Endothelial cell of umbilical vein (primary cell): ENCODE measurements around the gene CTIF. TPM values are rescaled to one million over a fixed set of nuclear protein-coding genes. Genes with fewer than 3 reads are reported as not detected.

Experiments
- BruUV-seq: library from RNA; stranded (reverse); fragments of 400-500 nt; replicated peaks from 2 replicates; lab custom pipeline; 2021; lab: Mats Ljungman, UMichigan
- CTCF ChIA-PET: fragments of 300-600, 350-600 bp; sonication (Branson Sonifier 250); formaldehyde crosslinking; loops from one replicate; lab custom pipeline; 2021; ENCODE audit warnings: antibody characterized with exemption, inconsistent platforms; lab: Charles Lee
- POLR2A ChIA-PET: fragments of 300-600, 350-600 bp; sonication (Branson Sonifier 250); formaldehyde crosslinking; loops from one replicate; lab custom pipeline; 2021; ENCODE audit warnings: antibody characterized with exemption, inconsistent platforms; lab: Charles Lee
- DNase-seq: peaks from one replicate; pipeline ENCODE4 v3.0.0-alpha.2; 2011; ENCODE audit warnings: low read depth, low spot score
- FAIRE-seq: peaks from 2 replicates; lab custom pipeline; 2011; peaks lifted over from hg19 to GRCh38; lab: Jason Lieb, UNC
- H2AFZ ChIP-seq: 2 replicates; pipeline ENCODE4 v1.6.0; 2012; ENCODE audit warnings: low read depth, low read length, control low read depth, inconsistent platforms
- H3K27ac ChIP-seq: 2 replicates; pipeline ENCODE4 v1.5.1; 2011; ENCODE audit warnings: low read depth, mild to moderate bottlenecking, control low read depth, low read length, moderate library complexity; ENCODE audit not compliant: insufficient read depth
- H3K27me3 ChIP-seq, 2 experiments: 2 replicates each; pipeline versions ENCODE4 v1.6.0 to v1.6.1; 2011; ENCODE audit warnings: low read length in 2 of 2, mixed read lengths in 1 of 2; ENCODE audit not compliant: control insufficient read depth in 2 of 2, insufficient read depth in 2 of 2
- H3K36me3 ChIP-seq, 2 experiments: 2 replicates in 1 of 2; 3 replicates in 1 of 2; pipeline ENCODE4 v1.5.1; 2011; ENCODE audit warnings: low read length in 2 of 2, mild to moderate bottlenecking in 1 of 2, moderate library complexity in 1 of 2; ENCODE audit not compliant: control insufficient read depth in 2 of 2, insufficient read depth in 2 of 2; ENCODE audit errors: extremely low read depth in 1 of 2
- H3K4me1 ChIP-seq: 3 replicates; pipeline ENCODE4 v1.5.1; 2011; ENCODE audit warnings: mild to moderate bottlenecking, low read length; ENCODE audit not compliant: control insufficient read depth, insufficient read depth; ENCODE audit errors: extremely low read depth
- H3K4me2 ChIP-seq: 2 replicates; pipeline ENCODE4 v1.6.1; 2011; ENCODE audit warnings: low read length, control low read depth, mixed read lengths; ENCODE audit not compliant: insufficient read depth
- H3K4me3 ChIP-seq, 3 experiments: fragments of 200-600 bp in 1 of 3; sonication (generic), shearing (Covaris generic) in 1 of 3; replicated peaks in 1 of 3; 2 replicates each; pipeline ENCODE4 v1.5.1; 2011 to 2016; ENCODE audit warnings: control low read depth in 3 of 3, low read length in 3 of 3, mild to moderate bottlenecking in 2 of 3, inconsistent platforms in 1 of 3, low read depth in 1 of 3, moderate library complexity in 1 of 3; ENCODE audit not compliant: insufficient read depth in 1 of 3
- H3K79me2 ChIP-seq: 2 replicates; pipeline ENCODE4 v1.6.0; 2012; ENCODE audit warnings: low read length, inconsistent platforms; ENCODE audit not compliant: control insufficient read depth, insufficient read depth
- H3K9ac ChIP-seq: replicated peaks from 2 replicates; pipeline ENCODE3; 2011; ENCODE audit warnings: low read length, control low read depth; ENCODE audit not compliant: insufficient read depth; ENCODE audit errors: extremely low read depth
- H3K9me1 ChIP-seq: replicated peaks from 3 replicates; pipeline ENCODE4 v1.6.0; 2011; ENCODE audit warnings: mild to moderate bottlenecking, low read length; ENCODE audit not compliant: control insufficient read depth, insufficient read depth; ENCODE audit errors: extremely low read depth
- H3K9me3 ChIP-seq: replicated peaks from 2 replicates; pipeline ENCODE4 v1.5.1; 2012; ENCODE audit warnings: low read length, inconsistent platforms; ENCODE audit not compliant: control insufficient read depth, insufficient read depth
- H4K20me1 ChIP-seq: replicated peaks from 2 replicates; pipeline ENCODE3; 2011; ENCODE audit warnings: mild to moderate bottlenecking, low read length; ENCODE audit not compliant: control insufficient read depth, insufficient read depth; ENCODE audit errors: extremely low read depth
- EZH2 ChIP-seq: IDR thresholded peaks from 2 replicates; pipeline ENCODE4 v1.6.1; 2012; ENCODE audit warnings: borderline replicate concordance, low read depth, mild to moderate bottlenecking, moderate library complexity, low read length, inconsistent platforms; ENCODE audit not compliant: severe bottlenecking
- FOS ChIP-seq: IDR thresholded peaks from 2 replicates; pipeline ENCODE4 v1.6.1; 2011; ENCODE audit warnings: mild to moderate bottlenecking, low read length, moderate library complexity, borderline replicate concordance; ENCODE audit not compliant: insufficient read depth
- GATA2 ChIP-seq: IDR thresholded peaks from 2 replicates; pipeline ENCODE4 v1.7.0; 2011; ENCODE audit warnings: low read depth, mild to moderate bottlenecking, moderate library complexity, mixed read lengths, low read length; ENCODE audit not compliant: insufficient read length, insufficient read depth
- JUN ChIP-seq: IDR thresholded peaks from 2 replicates; pipeline ENCODE4 v1.6.1; 2011; ENCODE audit warnings: borderline replicate concordance, low read depth; ENCODE audit not compliant: insufficient read length, insufficient read depth
- MYC ChIP-seq: IDR thresholded peaks from one replicate; pipeline ENCODE4 v1.6.1; 2011; ENCODE audit warnings: mild to moderate bottlenecking, low read depth, low read length
- POLR2A ChIP-seq: IDR thresholded peaks from 2 replicates; pipeline ENCODE4 v1.6.1; 2012; ENCODE audit warnings: low read depth, mild to moderate bottlenecking, control low read depth, low read length
- POLR2AphosphoS5 ChIP-seq: IDR thresholded peaks from 2 replicates; pipeline ENCODE4 v1.6.1; 2012; ENCODE audit warnings: low read depth, mild to moderate bottlenecking, control low read depth, low read length, moderate library complexity; ENCODE audit not compliant: insufficient read depth
- dilution Hi-C: fragments of 300-500 bp; cut with MboI; formaldehyde crosslinking; loops from one replicate; pipeline ENCODE4 v1.15.0; 2019; ENCODE audit warnings: low sequenced_read_pairs; ENCODE audit not compliant: extremely low pct_ligation_motif_present
- intact Hi-C: fragments of 100-400 bp; cut with micrococcal nuclease; formaldehyde crosslinking; loops from one replicate; pipeline ENCODE4 v1.10.0; 2022
- polyA plus RNA-seq, 4 experiments: library from polyadenylated mRNA; depleted of rRNA in 3 of 4; stranded (reverse) in 3 of 4; unstranded in 1 of 4; fragments of >200 nt; gene quantifications; 2 replicates each; pipeline versions ENCODE4 v1.2.1 to v1.2.3, GENCODE V29; 2011 to 2012; ENCODE audit warnings: missing spikeins in 1 of 4
- total RNA-seq: library from RNA; stranded (reverse); gene quantifications from 2 replicates; pipeline ENCODE4 v1.2.3, GENCODE V29; 2021
- TF ChIP-seq, protein P1 (sequence below): IDR thresholded peaks from 2 replicates; pipeline ENCODE4 v1.6.1; 2011; ENCODE audit not compliant: insufficient read depth, insufficient read length
- TF ChIP-seq, protein P2 (sequence below), 2 donors: IDR thresholded peaks; 1 replicate in 1 of 2; 2 replicates in 1 of 2; pipeline ENCODE4 v1.5.1; 2011; ENCODE audit warnings: low read length in 2 of 2, mild to moderate bottlenecking in 2 of 2, moderate library complexity in 2 of 2, control low read depth in 1 of 2, inconsistent platforms in 1 of 2, low read depth in 1 of 2; ENCODE audit not compliant: insufficient read depth in 1 of 2; ENCODE audit errors: extremely low read depth in 1 of 2

Gene CTIF
- total and polyA plus RNA-seq, 2 donors (not counting 3 experiments of a cell fraction or from before 2014, with no cell fraction given) = 20.9 to 57.7 TPM

DNA sequence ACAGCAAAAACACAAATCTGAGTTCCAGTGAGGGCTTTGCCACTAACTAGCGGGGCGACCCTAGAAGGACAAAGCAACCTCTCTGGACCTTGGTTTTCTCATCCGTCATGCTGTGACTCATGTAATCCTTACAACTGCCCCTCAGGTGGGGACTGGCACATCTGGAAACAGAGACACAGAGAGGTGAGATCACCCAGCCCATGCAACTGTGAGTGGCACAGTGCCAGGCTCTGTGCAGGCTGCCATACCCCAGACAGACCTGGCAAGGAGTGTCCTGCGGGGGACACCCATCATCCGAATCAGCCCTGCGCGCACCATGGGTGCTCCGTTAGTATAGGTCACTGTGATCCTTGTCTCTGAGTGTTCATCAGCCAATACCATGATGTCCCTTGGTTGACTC is 213.6 kb downstream of the CTIF start:
- H3K9me3 ChIP-seq = no peaks in the 10 kb centered on the region
- H3K9ac ChIP-seq = no peak overlapping the region
- no peaks in the 10 kb centered on the region for H4K20me1 ChIP-seq
- no peak for DNase-seq
- H3K27ac ChIP-seq = no peak overlapping the region
- CTCF ChIA-PET = interaction anchor here (0.9 kb wide), 1 partner anchor 71 kb away, joined by 4 read pairs; no protein-coding TSS in a partner anchor
- TF ChIP-seq JUN (no peak), MYC (no peak), POLR2AphosphoS5 (no peak), GATA2 (no peak), POLR2A (no peak), FOS (no peak), EZH2 (no peak)
- TF ChIP-seq, protein P1, sequence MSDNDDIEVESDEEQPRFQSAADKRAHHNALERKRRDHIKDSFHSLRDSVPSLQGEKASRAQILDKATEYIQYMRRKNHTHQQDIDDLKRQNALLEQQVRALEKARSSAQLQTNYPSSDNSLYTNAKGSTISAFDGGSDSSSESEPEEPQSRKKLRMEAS = no peak
- TF ChIP-seq, protein P2, sequence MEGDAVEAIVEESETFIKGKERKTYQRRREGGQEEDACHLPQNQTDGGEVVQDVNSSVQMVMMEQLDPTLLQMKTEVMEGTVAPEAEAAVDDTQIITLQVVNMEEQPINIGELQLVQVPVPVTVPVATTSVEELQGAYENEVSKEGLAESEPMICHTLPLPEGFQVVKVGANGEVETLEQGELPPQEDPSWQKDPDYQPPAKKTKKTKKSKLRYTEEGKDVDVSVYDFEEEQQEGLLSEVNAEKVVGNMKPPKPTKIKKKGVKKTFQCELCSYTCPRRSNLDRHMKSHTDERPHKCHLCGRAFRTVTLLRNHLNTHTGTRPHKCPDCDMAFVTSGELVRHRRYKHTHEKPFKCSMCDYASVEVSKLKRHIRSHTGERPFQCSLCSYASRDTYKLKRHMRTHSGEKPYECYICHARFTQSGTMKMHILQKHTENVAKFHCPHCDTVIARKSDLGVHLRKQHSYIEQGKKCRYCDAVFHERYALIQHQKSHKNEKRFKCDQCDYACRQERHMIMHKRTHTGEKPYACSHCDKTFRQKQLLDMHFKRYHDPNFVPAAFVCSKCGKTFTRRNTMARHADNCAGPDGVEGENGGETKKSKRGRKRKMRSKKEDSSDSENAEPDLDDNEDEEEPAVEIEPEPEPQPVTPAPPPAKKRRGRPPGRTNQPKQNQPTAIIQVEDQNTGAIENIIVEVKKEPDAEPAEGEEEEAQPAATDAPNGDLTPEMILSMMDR (IDR thresholded peaks at IDR 0.05; ENCODE audit: extremely low read depth in 1 of 2, insufficient read depth in 1 of 2, low read depth in 1 of 2, low read length in 2 of 2) = no peak
- FAIRE-seq = no peak
- no peak overlapping the region for H3K4me3 ChIP-seq
- no peaks in the 10 kb centered on the region for H3K27me3 ChIP-seq
- H2AFZ ChIP-seq = no peak overlapping the region
- no TSS peak for BruUV-seq
- no peaks in the 10 kb centered on the region for H3K79me2 ChIP-seq
- no peaks in the 10 kb centered on the region for H3K9me1 ChIP-seq
- intact Hi-C loops = no loop called here
- H3K36me3 ChIP-seq = no peaks in the 10 kb centered on the region
- H3K4me2 ChIP-seq = no peak overlapping the region
- POLR2A ChIA-PET = no interaction called here
- peaks cover 3% of the 10 kb centered on the region for H3K4me1 ChIP-seq
- dilution Hi-C loops = no loop called here
